HCT116 (cell line): ENCODE data around the gene CLIC4. TPM values are rescaled to one million over a fixed set of nuclear protein-coding genes. Genes with fewer than 3 reads are reported as not detected.

ENCODE experiments used
- ATAC-seq: fragments of 200-7000 bp; cut with Tn5 transposase; 2 replicates; pipeline ENCODE4 v1.9.1; 2020; ENCODE audit warnings: mild to moderate bottlenecking, moderate library complexity
- BruUV-seq: library from RNA; stranded (reverse); fragments of 400-500 nt; replicated peaks from 2 replicates; lab custom pipeline; 2021; lab: Mats Ljungman, UMichigan
- CTCF ChIA-PET: fragments of 300-600 bp; sonication (Branson Sonifier 250); formaldehyde crosslinking; loops from one replicate; lab custom pipeline; 2021; ENCODE audit warnings: antibody characterized with exemption; lab: Charles Lee
- POLR2A ChIA-PET: fragments of 300-600, 350-600 bp; sonication (Branson Sonifier 250); formaldehyde crosslinking; loops from one replicate; lab custom pipeline; 2021; ENCODE audit warnings: antibody characterized with exemption; lab: Charles Lee
- RAD21 ChIA-PET, 2 experiments: fragments of 300-600 bp; sonication (Branson Sonifier 250); formaldehyde crosslinking; loops; one replicate each; lab custom pipeline; 2023; ENCODE audit warnings: low total read pairs in 2 of 2; ENCODE audit not compliant: uncharacterized antibody in 2 of 2, unreplicated experiment in 2 of 2, low non-redundant PET in 1 of 2; lab: Charles Lee
- DNase-seq: peaks from one replicate; pipeline ENCODE4 v3.0.0-alpha.2; 2010; ENCODE audit warnings: low read depth, low spot score
- H2AFZ ChIP-seq: fragments of 200-600 bp; shearing (Covaris generic), sonication (generic); 2 replicates; pipeline ENCODE4 v1.6.1; 2017; ENCODE audit warnings: low read depth, mixed run types, mixed read lengths, antibody characterized with exemption, low read length; ENCODE audit not compliant: poor library complexity, severe bottlenecking
- H3K27ac ChIP-seq: 2 replicates; pipeline ENCODE4 v1.5.1; 2012; ENCODE audit warnings: low read depth, low read length
- H3K27me3 ChIP-seq: fragments of 200-600 bp; sonication (generic); 2 replicates; pipeline ENCODE4 v1.6.1; 2016; ENCODE audit warnings: mixed run types, low read length, mixed read lengths; ENCODE audit not compliant: insufficient read depth
- H3K36me3 ChIP-seq, 2 experiments: fragments of 200-500 bp in 1 of 2; fragments of 200-600 bp in 1 of 2; sonication (Bioruptor generic) in 1 of 2; sonication (generic) in 1 of 2; 2 replicates each; pipeline versions ENCODE4 v1.5.1 to v1.6.1; 2014 to 2016; ENCODE audit warnings: low read length in 2 of 2, inconsistent platforms in 1 of 2, mixed read lengths in 1 of 2, mixed run types in 1 of 2; ENCODE audit not compliant: insufficient read depth in 2 of 2, control insufficient read depth in 1 of 2
- H3K4me1 ChIP-seq, 2 experiments: fragments of 200-600 bp in 1 of 2; sonication (generic) in 1 of 2; 2 replicates each; pipeline versions ENCODE4 v1.5.1 to v1.6.1; 2012 to 2017; ENCODE audit warnings: low read length in 2 of 2, inconsistent platforms in 1 of 2, mild to moderate bottlenecking in 1 of 2, mixed read lengths in 1 of 2, mixed run types in 1 of 2, moderate library complexity in 1 of 2; ENCODE audit not compliant: insufficient read depth in 2 of 2, control insufficient read depth in 1 of 2
- H3K4me2 ChIP-seq: fragments of 200-600 bp; sonication (generic); 2 replicates; pipeline ENCODE4 v1.6.1; 2017; ENCODE audit warnings: mixed run types, low read length, mixed read lengths
- H3K4me3 ChIP-seq, 2 experiments: fragments of 200-600 bp in 1 of 2; sonication (generic) in 1 of 2; replicated peaks in 1 of 2; 2 replicates each; pipeline ENCODE4 v1.5.1; 2011 to 2016; ENCODE audit warnings: low read length in 2 of 2, control low read depth in 1 of 2, low read depth in 1 of 2, mild to moderate bottlenecking in 1 of 2, mixed read lengths in 1 of 2, mixed run types in 1 of 2
- H3K79me2 ChIP-seq: fragments of 200-600 bp; sonication (generic); 2 replicates; pipeline ENCODE4 v1.6.1; 2017; ENCODE audit warnings: mild to moderate bottlenecking, mixed run types, low read length, moderate library complexity, mixed read lengths; ENCODE audit not compliant: insufficient read depth
- H3K9ac ChIP-seq: fragments of 200-600 bp; sonication (generic); 2 replicates; pipeline ENCODE4 v1.6.1; 2016; ENCODE audit warnings: low read length, mixed read lengths
- H3K9me2 ChIP-seq: fragments of 200-600 bp; sonication (generic), shearing (Covaris generic); 2 replicates; pipeline ENCODE4 v1.6.1; 2017; ENCODE audit warnings: mixed run types, mild to moderate bottlenecking, moderate library complexity; ENCODE audit not compliant: insufficient read depth
- H3K9me3 ChIP-seq, 2 experiments: fragments of 200-500 bp in 1 of 2; fragments of 200-600 bp in 1 of 2; sonication (Bioruptor generic) in 1 of 2; sonication (generic) in 1 of 2; 2 replicates each; pipeline ENCODE4 v1.6.1; 2014 to 2017; ENCODE audit warnings: low read length in 2 of 2, mixed read lengths in 2 of 2, inconsistent platforms in 1 of 2, low read depth in 1 of 2, mild to moderate bottlenecking in 1 of 2, mixed run types in 1 of 2, moderate library complexity in 1 of 2; ENCODE audit not compliant: control insufficient read depth in 1 of 2, insufficient read depth in 1 of 2
- H4K20me1 ChIP-seq: fragments of 200-600 bp; sonication (generic), shearing (Covaris generic); 2 replicates; pipeline ENCODE4 v1.6.1; 2017; ENCODE audit warnings: mixed run types, mild to moderate bottlenecking, moderate library complexity; ENCODE audit not compliant: insufficient read depth
- ATF3 ChIP-seq: IDR thresholded peaks from 2 replicates; pipeline ENCODE4 v1.6.1; 2012
- CEBPB ChIP-seq: IDR thresholded peaks from 2 replicates; pipeline ENCODE4 v1.6.1; 2012; ENCODE audit warnings: low read depth
- ELF1 ChIP-seq: IDR thresholded peaks from 2 replicates; pipeline ENCODE4 v1.6.1; 2012; ENCODE audit warnings: low read depth, borderline replicate concordance
- EZH2 ChIP-seq: fragments of 200-600 bp; sonication (generic); IDR thresholded peaks from 2 replicates; pipeline ENCODE4 v1.6.1; 2017; ENCODE audit warnings: antibody characterized with exemption, mixed run types
- EZH2phosphoT487 ChIP-seq: fragments of 200-600 bp; IDR thresholded peaks from 2 replicates; pipeline ENCODE4 v1.6.1; 2018; ENCODE audit warnings: antibody characterized with exemption, borderline replicate concordance
- FOSL1 ChIP-seq: IDR thresholded peaks from 2 replicates; pipeline ENCODE4 v1.6.1; 2012; ENCODE audit warnings: low read depth
- JUND ChIP-seq: IDR thresholded peaks from 2 replicates; pipeline ENCODE4 v1.6.1; 2012
- REST ChIP-seq: IDR thresholded peaks from 2 replicates; pipeline ENCODE4 v1.6.1; 2012; ENCODE audit warnings: low read depth
- SP1 ChIP-seq: IDR thresholded peaks from 2 replicates; pipeline ENCODE4 v1.6.1; 2012; ENCODE audit warnings: low read depth
- TCF7L2 ChIP-seq: IDR thresholded peaks from 2 replicates; pipeline ENCODE4 v1.7.0; 2011; ENCODE audit warnings: borderline replicate concordance, inconsistent platforms; ENCODE audit not compliant: insufficient read depth, insufficient read length; ENCODE audit errors: extremely low read depth
- YY1 ChIP-seq: IDR thresholded peaks from 2 replicates; pipeline ENCODE4 v1.6.1; 2011; ENCODE audit warnings: low read length, low read depth, moderate library complexity, mild to moderate bottlenecking; ENCODE audit not compliant: insufficient replicate concordance; ENCODE audit errors: extremely low read depth
- ZBTB33 ChIP-seq: IDR thresholded peaks from 2 replicates; pipeline ENCODE4 v1.6.1; 2011; ENCODE audit warnings: mild to moderate bottlenecking, low read length, moderate library complexity; ENCODE audit not compliant: insufficient replicate concordance; ENCODE audit errors: extremely low read depth
- ZFX ChIP-seq: fragments of 450-650 bp; IDR thresholded peaks from 2 replicates; pipeline ENCODE4 v1.6.1; 2017
- intact Hi-C: fragments of 100-400 bp; cut with micrococcal nuclease; formaldehyde crosslinking; loops from 2 replicates; pipeline ENCODE4 v1.10.0; 2022
- total RNA-seq: library from RNA; stranded (reverse); gene quantifications from one replicate; pipeline ENCODE4 v1.2.1, GENCODE V29; 2021; ENCODE audit not compliant: unreplicated experiment

CLIC4 gene
- total RNA-seq, 1 experiment from 2014 or later = 77.2 TPM

- Histone ChIP-seq H3K79me2 (peaks cover 23% of the 10 kb centered on the region; the same call in 1 of the 2 replicates), H3K27ac (no peak overlapping the region), H3K4me2 (no peak overlapping the region), H3K36me3 (no peaks in the 10 kb centered on the region), H3K9ac (no peak overlapping the region), H3K9me3 (no peaks in the 10 kb centered on the region), H3K4me1 (peaks cover 6 to 17% of the 10 kb centered on the region in 2 experiments; a peak in 3 of 4 replicates), H3K4me3 (no peak overlapping the region), H3K27me3 (no peaks in the 10 kb centered on the region), H3K9me2 (no peaks in the 10 kb centered on the region; the same call in 1 of the 2 replicates), H2AFZ (no peak overlapping the region), H4K20me1 (no peaks in the 10 kb centered on the region)
- CTCF ChIA-PET = interaction anchor here (0.8 to 1.4 kb wide), 2 partner anchors 59 to 83 kb away, joined by 3 to 4 read pairs; no protein-coding TSS in a partner anchor
- ATAC-seq (no peak), DNase-seq (no peak)
- RAD21 ChIA-PET = no interaction called here
- BruUV-seq = no TSS peak
- intact Hi-C loops = no loop called here
- TF ChIP-seq SP1 (no peak), ZBTB33 (no peak), EZH2 (no peak), ATF3 (no peak), ELF1 (no peak), TCF7L2 (no peak), ZFX (no peak), CEBPB (no peak), REST (no peak), EZH2phosphoT487 (no peak), JUND (no peak), FOSL1 (no peak), YY1 (no peak)
- POLR2A ChIA-PET = interaction anchor here (0.6 kb wide), 1 partner anchor 33 kb away, joined by 5 read pairs; no protein-coding TSS in a partner anchor
Observed at GRCh38 chr1:24771574-24771973, 26.3 kb downstream of the CLIC4 start.
